Peyer's patch (tissue), 4 donors: ENCODE data around the gene CACTIN.

Experiments used
- CTCF ChIP-seq, 6 experiments: fragments of 450-650 bp in 4 of 6; fragments of 200-600 bp in 2 of 6; sonication (generic) in 1 of 6; IDR thresholded peaks; one replicate each; pipeline ENCODE4 v1.5.1; 2017 to 2019; ENCODE audit warnings: antibody characterized with exemption in 6 of 6, mild to moderate bottlenecking in 3 of 6, moderate library complexity in 1 of 6
- POLR2A ChIP-seq, 2 donors: fragments of 450-650 bp; IDR thresholded peaks; one replicate each; pipeline ENCODE4 v1.5.1; 2017; ENCODE audit warnings: antibody characterized with exemption in 2 of 2, mild to moderate bottlenecking in 2 of 2, moderate library complexity in 2 of 2

- TF ChIP-seq CTCF (IDR thresholded peaks at IDR 0.05) (no peak), POLR2A (IDR thresholded peaks at IDR 0.05) (no peak)
Observed at GRCh38 chr19:3642987-3643673, 16.5 kb upstream of the CACTIN start.
